CD1c-positive myeloid dendritic cell (primary cell): ENCODE results near the gene MOSPD2.
A peak's percentile ranks its signal among the peaks of the same experiment; 100 is the strongest.

Source experiments
- DNase-seq: peaks from one replicate; pipeline ENCODE4 v3.0.0-alpha.2; 2016; ENCODE audit errors: extremely low spot score

MOSPD2 gene

GRCh38 chrX:14915596-14915995, 42.4 kb downstream of the MOSPD2 start:
- DNase-seq, result no peak

- DNase-seq, result no peak
Measured at GRCh38 chrX:14916017-14916674, 42.9 kb downstream of the MOSPD2 start.

- DNase-seq, result no peak
Measured at GRCh38 chrX:14919407-14919806, 46.2 kb downstream of the MOSPD2 start.

GRCh38 chrX:14920196-14920595, 47.0 kb downstream of the MOSPD2 start:
- no peak for DNase-seq

- no peak for DNase-seq
Measured at GRCh38 chrX:14922437-14922836, 49.2 kb downstream of the MOSPD2 start.

DNA sequence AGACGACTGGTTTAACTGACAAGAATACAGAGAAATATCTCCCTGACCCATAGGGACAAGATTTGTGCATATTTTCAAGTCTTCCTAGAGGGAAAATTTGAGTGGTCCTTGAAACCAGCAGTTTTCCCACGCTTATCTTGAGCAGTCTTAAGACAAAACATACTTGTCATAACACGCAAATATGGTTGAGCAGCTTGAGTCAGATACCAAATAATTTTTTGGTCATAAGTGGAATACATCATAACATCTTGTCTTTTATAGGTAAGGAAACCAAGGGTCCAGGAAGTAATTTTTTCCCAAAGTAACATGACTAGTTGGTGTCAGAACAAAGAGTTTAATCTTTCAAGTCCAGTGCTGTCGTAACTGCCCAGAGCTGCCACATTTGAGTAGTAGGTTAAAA, 50.5 kb downstream of the MOSPD2 start:
- no peak for DNase-seq

DNA sequence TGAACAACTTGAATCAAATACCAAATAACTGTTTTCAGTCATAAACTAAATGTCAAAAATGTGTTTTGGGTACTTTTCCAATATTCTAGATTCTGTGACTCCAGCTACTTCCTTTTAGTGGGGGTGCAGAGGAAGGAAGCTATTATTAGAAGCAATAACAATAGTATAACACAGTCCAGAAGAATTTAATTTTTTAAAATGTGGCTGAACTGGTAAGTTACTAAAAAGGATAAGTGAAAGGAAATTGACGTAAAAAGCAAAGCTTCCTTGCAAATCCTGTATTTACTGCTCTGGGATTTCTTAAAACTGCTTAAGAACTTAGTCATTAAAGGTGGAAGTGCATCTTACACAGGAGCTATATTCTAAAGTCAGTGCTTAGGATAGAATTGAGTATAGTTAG, 53.2 kb downstream of the MOSPD2 start:
- DNase-seq, result no peak

DNA sequence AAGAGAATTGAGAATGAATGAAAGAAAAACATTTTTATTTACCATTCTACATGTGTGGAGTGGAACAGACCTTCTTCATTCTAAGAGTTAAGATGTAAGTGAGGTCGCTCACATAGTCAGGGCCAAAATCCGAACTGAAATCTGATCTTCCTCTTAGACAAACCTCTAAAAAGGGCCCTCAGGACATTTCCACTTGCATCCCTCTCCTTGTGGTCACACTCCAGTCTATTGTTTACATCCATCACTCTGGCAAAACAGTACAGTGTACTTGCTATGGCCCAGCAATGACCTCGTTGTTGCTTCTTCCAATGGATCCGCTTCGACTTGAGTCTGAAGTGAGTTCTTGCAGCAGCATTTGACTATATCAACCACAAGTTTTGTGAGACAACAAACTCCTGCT, 54.2 kb downstream of the MOSPD2 start:
- no peak for DNase-seq

- no peak for DNase-seq
Measured at GRCh38 chrX:14930663-14931062, 57.4 kb downstream of the MOSPD2 start.

- no peak for DNase-seq
Measured at GRCh38 chrX:14932136-14932535, 58.9 kb downstream of the MOSPD2 start.

DNA sequence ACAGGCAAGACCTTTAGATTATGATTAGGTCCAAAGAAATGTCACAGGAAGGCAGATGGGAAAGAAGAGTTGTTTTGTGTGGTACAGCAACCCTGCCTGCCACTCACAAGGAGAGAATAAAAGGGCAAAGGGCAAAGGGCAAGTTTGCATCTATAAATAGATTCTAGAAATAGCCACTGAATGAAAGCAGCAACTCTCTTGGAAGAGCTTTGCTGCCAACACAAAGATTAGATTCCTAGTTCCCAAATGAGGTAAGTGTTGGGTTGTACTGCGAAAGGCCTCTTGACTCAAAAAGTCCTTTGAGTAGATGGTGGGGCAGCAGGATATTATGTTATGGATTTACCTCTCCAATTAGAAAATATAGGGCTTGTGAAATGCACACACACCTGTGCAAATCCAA, 61.2 kb downstream of the MOSPD2 start:
- no peak for DNase-seq

- peak; percentile 70 for DNase-seq
Measured at GRCh38 chrX:14936561-14936960, 63.3 kb downstream of the MOSPD2 start.

- no peak for DNase-seq
Measured at GRCh38 chrX:14939644-14940043, 66.4 kb downstream of the MOSPD2 start.

GRCh38 chrX:14941301-14941700, 68.1 kb downstream of the MOSPD2 start:
- DNase-seq, result no peak

GRCh38 chrX:14942341-14942740, 69.1 kb downstream of the MOSPD2 start:
- DNase-seq, result no peak

GRCh38 chrX:14943962-14944361, 70.7 kb downstream of the MOSPD2 start:
- DNase-seq, result no peak

DNA sequence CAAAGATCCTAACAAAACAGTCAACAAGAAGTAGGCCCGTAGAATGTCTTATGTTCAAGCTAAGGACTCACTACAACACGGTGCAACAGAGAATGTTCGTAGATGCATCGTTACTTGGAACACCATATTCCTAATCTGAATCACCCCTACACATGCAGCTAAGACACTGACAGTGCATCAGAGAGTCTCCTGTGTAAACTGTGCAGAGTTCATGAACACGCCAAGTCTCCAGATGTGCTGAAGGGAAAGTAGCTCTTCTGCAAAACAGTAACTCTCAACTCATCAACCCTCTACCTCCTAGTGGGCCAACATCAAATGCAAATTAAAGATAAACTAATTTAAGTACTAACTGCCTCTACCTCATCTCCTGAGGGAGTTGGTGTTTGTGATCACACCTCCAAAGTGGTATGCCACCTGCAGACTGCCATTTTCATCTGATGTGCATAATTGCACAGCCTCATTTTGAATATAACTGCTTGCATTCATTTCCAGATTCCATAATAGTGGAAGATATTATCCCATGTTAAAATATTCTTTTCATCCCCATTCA, 73.5 kb downstream of the MOSPD2 start:
- DNase-seq, result no peak

- DNase-seq, result no peak
Measured at GRCh38 chrX:14948691-14949090, 75.5 kb downstream of the MOSPD2 start.

DNA sequence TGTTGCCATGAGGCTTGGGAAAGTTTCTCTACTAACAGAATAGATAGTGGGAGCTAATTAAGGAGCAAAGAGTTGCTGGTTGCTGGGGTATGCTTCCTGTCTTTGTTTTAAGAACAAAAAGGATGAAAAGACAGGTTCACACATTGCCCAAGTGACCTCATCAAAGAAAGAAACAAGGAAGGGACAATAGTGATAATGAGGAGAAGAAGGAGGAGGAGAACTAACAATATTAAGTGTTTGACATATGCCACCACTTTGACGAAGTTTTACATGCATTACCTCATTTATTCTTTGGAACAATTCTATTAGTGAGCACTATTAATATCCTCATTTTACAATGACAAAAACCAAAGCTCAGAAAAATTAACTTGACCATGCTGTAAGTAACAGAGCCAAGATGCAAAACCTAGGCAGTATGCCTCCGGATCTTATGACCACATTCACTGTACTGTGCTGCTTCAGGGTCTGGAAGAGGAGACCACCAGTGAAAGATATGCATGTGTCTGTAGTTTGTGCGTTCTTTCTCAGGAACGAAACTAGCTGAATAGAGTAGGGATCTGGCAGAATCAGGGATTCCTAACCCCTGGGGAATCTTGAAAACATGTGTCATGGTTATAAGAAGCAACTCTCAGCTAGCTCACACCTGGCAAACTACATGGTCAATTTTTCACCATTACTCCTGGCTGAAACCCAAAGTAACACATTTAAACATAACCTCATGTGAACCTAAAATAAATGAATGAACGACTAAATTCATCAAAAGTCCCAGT, 83.8 kb downstream of the MOSPD2 start:
- no peak for DNase-seq

DNA sequence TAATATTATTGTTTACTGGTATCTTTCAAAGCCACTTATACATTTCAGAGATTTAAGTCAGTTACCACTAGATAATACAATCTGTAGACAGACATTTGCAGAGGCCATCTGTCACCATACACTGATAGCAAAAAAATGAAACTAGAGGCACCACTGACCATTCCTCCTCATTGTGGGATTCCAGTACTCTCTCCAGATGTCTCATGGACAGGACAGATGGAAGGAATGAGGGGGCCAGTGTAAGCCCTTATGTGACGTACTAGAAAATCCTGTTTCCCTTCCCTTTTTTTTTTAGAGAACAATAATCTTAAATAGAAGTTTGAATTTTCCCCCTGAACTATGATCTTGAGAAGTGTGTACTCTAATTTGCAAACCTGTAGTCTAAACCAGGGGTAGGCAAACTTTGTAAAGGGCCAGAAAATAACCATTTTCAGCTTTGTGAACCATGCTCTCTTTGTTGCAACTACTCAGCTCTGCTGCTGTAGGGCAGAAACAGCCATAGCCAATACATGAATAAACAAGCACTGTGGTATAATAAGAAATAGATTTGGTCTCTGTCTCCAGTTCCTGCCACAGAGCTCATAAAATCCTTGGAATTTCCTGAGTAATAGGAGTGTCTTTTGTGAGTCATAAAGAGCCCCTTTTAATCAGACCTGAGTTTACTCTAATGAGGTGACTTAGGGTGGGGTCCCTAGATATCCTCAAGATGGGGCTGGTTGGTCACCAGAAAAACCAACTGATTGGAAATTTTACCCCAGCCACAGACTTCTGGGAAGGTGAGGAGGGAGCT, 90.4 kb downstream of the MOSPD2 start:
- no peak for DNase-seq

DNA sequence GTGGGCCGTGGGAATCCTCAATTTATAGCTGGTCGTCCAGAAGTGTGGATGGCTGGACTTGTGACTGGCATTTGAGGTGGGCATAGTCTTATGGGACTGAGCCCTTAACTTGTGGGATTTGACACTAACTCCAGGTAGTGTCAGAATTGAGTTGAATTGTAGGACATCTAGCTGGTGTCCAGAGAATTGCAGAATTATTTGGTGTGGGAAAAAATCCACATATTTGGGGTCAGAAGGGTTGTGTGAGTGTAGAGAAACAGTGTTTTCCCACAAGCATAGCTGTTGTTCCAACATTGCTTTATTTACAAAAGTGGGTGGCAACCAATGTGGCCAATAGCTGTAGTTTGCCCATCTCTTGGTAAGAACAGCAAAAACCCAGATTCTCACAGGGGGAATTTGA, 91.3 kb downstream of the MOSPD2 start:
- no peak for DNase-seq
